Ureter (tissue), 1 donor: ENCODE results near the gene RAB40C. TPM values are rescaled to one million over a fixed set of nuclear protein-coding genes. Genes with fewer than 3 reads are reported as not detected.

Source experiments
- DNase-seq: peaks from one replicate; pipeline ENCODE4 v3.0.0-alpha.2; 2020; ENCODE audit warnings: low spot score
- total RNA-seq: library from RNA; stranded (reverse); gene quantifications from one replicate; pipeline ENCODE4 v1.2.4, GENCODE V29; 2023
- donor health status: DM: yes; HTN: yes; CAD: no.

Gene RAB40C
- total RNA-seq, 1 donor from 2014 or later: 39.2 TPM

- no peak for DNase-seq
Measured at GRCh38 chr16:575354-576196, 14.3 kb upstream of the RAB40C start.

GRCh38 chr16:576197-576822 is 13.6 kb upstream of the RAB40C start:
- no peak for DNase-seq

DNA sequence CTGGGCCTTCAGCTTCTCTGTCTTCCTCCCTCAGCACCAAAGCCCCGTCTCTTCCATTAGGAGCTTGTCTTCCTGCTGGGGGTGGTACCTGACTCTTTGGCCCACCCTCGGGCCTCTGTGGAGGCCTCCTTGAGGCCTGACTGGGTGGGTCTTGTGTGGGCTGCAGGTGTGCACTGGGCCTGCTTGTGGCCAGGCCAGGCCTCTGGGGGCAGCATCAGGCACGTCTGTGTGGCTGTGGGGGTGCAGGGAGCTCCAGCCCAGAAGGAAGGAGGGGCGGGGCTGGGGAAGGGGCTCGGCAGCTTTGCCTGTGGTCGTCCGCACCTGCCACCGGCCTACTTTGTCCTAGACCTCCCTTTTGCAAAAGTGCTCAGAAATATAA is 13.1 kb upstream of the RAB40C start:
- no peak for DNase-seq

- no peak for DNase-seq
Measured at GRCh38 chr16:577796-578195, 12.1 kb upstream of the RAB40C start.

DNA sequence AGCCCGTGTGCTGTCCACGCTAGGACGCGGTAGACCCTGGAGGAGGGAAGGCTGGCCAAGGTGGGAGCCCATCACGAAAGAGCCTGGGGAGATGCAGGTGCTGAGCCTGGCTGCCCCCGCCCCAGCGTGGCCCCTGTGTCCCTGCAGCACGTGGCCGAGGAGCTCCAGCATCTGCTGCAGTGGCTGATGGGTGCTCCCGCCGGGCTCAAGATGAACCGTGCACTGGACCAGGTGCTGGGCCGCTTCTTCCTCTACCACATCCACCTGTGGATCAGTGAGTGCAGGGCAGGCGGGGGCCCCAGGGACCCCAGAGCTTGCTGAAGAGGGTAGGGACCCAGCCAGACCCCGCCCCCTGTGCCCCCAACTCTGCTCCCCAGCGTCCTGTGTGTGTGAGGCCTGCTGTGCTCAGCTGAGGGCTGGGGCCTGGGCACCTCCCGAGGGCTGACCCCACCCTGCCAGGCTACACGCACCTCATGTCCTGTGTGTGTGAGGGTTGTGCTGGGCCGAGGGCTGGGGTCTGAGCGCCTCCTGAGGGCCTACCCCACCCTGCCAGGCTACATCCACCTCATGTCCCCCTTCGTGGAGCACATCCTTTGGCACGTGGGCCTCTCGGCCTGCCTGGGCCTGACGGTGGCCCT is 11.5 kb upstream of the RAB40C start:
- no peak for DNase-seq

- DNase-seq: no peak
Measured at GRCh38 chr16:578870-579405, 10.9 kb upstream of the RAB40C start.

DNA sequence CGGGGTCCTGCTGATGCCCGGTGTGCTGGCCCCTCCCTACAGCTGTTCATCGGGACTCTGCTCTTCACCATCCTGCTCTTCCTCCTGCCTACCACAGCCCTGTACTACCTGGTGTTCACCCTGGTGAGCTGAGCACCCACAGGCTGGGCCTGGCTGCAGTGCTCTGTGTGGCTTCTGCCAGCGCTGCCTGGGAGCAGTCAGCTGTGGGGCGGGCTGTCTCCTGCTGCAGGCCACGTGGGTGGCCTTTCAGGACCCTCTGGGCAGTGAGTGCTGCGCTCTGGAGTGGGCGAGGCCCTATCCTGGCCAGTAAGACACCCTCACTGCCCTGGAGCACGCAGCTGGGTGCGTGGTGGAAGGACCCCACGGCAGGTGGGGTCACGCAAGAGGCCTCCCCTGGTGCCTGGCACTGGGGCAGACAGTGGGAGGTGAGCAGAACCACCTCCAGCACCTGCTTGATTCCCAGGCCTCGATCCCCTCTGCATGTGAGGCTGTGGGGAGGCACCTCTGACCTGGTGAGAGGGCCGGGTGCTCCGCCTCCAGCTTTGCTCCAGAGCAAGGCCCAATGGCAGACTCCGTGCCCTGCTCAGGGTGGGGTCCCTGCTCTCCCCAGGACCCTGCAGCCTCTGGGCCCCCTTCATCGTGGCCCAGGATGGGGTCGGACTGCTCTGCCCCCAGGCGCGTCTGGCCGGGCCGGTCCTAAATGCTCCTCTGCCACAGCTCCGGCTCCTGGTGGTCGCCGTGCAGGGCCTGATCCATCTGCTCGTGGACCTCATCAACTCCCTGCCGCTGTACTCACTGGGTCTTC is 9.5 kb upstream of the RAB40C start:
- no peak for DNase-seq

DNA sequence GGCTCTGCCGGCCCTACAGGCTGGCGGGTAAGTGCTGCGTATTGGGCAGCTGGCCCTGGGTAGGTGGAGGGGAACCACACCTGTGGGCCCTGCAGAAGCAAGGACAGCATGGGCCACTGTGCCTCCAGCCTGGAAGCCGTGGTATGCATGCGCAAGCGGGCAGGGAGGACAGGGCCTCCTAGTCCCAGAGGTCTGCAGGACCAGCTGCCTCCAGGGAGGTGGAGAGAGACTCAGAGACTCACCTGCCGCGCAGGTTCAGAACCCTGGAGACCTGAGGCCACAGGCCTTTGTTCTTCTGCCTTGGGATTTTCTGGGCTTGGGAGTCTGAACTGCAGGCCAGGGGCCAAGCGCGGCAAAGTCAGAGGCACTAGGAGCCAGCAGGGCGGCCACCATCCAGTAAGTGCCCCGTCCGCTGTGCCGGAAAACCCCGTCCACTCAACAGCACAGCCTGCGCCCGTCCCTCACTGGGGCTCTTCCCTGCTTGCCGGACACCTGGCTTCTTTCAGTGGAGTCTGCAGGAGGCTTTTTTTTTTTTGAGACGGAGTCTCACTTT is 8.8 kb upstream of the RAB40C start:
- DNase-seq: no peak

GRCh38 chr16:582218-582613 is 7.7 kb upstream of the RAB40C start:
- DNase-seq: no peak

- DNase-seq: no peak
Measured at GRCh38 chr16:582614-583331, 7.1 kb upstream of the RAB40C start.

GRCh38 chr16:583470-583814 is 6.4 kb upstream of the RAB40C start:
- DNase-seq: no peak

GRCh38 chr16:583815-584591 is 5.9 kb upstream of the RAB40C start:
- DNase-seq: no peak

GRCh38 chr16:585351-585750 is 4.5 kb upstream of the RAB40C start:
- DNase-seq: no peak

DNA sequence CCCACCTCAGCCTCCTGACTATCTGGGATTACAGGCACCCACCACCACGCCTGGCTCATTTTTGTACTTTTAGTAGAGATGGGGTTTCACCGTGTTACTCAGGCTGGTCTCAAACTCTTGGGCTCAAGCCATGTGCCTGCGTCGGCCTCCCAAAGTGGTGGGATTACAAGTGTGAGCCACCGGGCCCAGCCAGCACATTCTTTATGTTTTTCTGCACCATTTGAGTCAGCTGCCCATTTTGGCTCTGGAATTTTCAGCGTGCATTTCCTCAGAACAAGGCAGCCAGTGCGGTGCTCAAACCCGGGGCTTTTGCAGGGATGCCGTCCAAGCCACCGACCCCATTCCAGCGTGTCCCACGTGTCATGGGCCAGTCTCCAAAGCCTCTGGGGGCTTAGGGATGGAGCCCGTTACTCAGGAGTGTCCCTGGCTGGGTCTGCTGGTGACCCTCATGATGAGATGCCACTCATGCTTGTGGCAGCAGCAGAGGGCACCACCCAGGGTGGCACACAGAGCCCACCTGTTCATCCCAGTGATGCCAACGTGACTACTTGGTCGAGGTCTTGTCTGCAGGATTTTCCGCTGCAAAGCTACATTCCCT is 3.7 kb upstream of the RAB40C start:
- no peak for DNase-seq

GRCh38 chr16:586645-587590 is 2.9 kb upstream of the RAB40C start:
- no peak for DNase-seq

GRCh38 chr16:588639-588888 is 1.3 kb upstream of the RAB40C start:
- DNase-seq: no peak

DNA sequence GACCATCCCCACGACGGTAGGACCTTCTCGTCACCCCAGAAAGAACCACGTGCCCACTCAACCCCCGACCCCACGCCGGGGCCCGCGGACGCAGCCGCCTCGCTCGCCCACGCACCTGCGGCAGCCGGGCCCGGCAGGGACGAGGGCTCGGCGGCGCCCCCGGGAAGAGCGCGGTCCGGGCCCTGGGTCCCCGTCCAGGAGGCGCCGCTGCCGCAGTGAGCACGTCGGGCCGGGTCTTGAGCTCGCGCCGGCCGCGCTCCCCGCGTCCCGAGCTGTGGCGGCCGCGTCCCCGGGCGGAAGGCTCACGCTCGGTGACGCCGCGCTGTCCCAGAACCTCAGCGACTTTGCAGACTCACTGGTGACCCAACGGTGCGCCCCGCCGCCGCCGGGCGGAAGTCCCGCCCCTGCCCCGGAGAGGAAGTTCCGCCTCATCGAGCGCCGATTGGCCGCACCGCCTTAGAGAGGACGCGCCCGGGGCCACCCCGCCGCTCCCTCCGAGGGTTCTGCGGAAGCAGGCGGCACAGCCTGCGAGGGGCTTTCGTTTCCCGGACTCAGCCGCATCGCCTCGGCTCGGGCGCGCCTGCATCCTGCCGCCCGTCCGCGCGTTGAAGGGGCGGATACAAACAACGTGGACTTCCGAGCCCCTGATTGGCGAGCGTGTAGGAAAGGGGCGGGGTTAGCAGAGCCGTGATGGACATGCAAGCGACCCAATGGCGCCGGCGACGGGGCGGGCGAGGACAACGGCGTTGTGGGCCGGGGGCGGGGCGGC is 793 bp upstream of the RAB40C start:
- peak; percentile 98 for DNase-seq

DNA sequence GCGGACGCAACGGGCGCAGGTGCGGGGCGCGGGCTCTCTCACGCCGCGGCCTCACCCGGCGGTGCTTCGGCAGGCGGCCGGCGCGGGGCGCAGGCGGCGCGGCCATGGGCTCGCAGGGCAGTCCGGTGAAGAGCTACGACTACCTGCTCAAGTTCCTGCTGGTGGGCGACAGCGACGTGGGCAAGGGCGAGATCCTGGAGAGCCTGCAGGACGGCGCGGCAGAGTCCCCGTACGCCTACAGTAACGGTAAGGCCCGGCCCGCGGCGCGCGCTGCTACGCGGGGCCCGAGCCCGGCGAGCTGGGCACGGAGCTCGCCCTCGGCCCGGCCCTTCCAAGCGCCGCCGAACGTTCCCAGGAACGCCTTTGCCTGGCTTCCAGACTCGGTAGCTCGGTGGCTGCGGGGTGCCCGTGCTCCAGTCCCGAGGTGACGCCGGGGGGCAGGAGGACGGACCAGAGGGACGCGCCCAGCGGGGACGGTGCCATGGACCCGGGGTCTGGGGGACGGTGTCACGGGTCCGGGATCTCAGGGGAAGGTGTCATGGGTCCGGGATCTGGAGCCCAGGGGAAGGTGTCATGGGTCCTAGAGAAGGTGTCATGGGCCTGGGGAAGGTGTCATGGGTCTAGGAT is 435 bp downstream of the RAB40C start:
- no peak for DNase-seq
